IMR-90 (cell line): ENCODE measurements around the gene SOX5.

Experiments used
- FOS ChIP-seq: fragments of 150-350 bp; IDR thresholded peaks from 2 replicates; pipeline ENCODE4 v1.6.1; 2016; ENCODE audit warnings: low read depth, low read length
- MAFK ChIP-seq: IDR thresholded peaks from 2 replicates; pipeline ENCODE4 v1.6.1; 2012; ENCODE audit warnings: low read depth, low read length, improper control_type of control experiment
- POLR2A ChIP-seq: IDR thresholded peaks from 2 replicates; pipeline ENCODE4 v1.6.1; 2012; ENCODE audit warnings: mild to moderate bottlenecking, low read depth, low read length
- RAD21 ChIP-seq: IDR thresholded peaks from 2 replicates; pipeline ENCODE4 v1.6.1; 2012; ENCODE audit warnings: low read length, improper control_type of control experiment
- RCOR1 ChIP-seq: IDR thresholded peaks from 2 replicates; pipeline ENCODE4 v1.6.1; 2012; ENCODE audit warnings: mild to moderate bottlenecking, low read length, improper control_type of control experiment; ENCODE audit not compliant: insufficient replicate concordance
- RFX5 ChIP-seq: IDR thresholded peaks from 2 replicates; pipeline ENCODE4 v1.8.0; 2012; ENCODE audit warnings: low read depth, mild to moderate bottlenecking, low read length, moderate library complexity
- SMC3 ChIP-seq: fragments of 150-350 bp; IDR thresholded peaks from 2 replicates; pipeline ENCODE4 v1.6.1; 2016; ENCODE audit warnings: low read depth, mild to moderate bottlenecking, antibody characterized with exemption, low read length, moderate library complexity
- TF ChIP-seq, protein P1 (sequence below): conservative IDR thresholded peaks from 2 replicates; pipeline ENCODE4 v1.5.1; 2012; ENCODE audit warnings: mild to moderate bottlenecking, low read depth, low read length, improper control_type of control experiment
- TF ChIP-seq, protein P2 (sequence below): fragments of 150-350 bp; IDR thresholded peaks from 2 replicates; pipeline ENCODE4 v1.6.1; 2017; ENCODE audit warnings: mild to moderate bottlenecking, antibody characterized with exemption, low read length, low read depth

DNA sequence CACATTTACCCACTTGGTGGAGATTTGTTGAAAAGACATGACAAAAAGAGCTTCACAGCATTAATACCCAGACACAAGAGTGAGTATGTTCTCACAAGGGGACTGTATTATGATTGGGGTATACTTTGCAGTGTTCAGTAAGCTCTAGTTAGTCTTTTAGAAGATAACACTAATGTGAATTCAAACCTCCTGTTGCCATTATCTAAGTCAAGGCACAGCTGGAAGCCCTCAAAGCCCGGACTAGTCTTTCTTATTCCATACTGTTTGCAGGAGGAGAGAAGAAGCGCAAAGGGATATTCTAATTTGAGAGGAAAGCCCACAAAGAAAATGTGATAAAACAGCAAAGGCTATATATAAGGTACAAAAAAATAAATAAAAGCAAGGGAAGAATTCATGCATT lies 445.9 kb downstream of the SOX5 start:
- TF ChIP-seq SMC3 (no peak), POLR2A (no peak), RCOR1 (no peak), FOS (no peak), RAD21 (no peak), MAFK (no peak), RFX5 (no peak)
- TF ChIP-seq, protein P1, sequence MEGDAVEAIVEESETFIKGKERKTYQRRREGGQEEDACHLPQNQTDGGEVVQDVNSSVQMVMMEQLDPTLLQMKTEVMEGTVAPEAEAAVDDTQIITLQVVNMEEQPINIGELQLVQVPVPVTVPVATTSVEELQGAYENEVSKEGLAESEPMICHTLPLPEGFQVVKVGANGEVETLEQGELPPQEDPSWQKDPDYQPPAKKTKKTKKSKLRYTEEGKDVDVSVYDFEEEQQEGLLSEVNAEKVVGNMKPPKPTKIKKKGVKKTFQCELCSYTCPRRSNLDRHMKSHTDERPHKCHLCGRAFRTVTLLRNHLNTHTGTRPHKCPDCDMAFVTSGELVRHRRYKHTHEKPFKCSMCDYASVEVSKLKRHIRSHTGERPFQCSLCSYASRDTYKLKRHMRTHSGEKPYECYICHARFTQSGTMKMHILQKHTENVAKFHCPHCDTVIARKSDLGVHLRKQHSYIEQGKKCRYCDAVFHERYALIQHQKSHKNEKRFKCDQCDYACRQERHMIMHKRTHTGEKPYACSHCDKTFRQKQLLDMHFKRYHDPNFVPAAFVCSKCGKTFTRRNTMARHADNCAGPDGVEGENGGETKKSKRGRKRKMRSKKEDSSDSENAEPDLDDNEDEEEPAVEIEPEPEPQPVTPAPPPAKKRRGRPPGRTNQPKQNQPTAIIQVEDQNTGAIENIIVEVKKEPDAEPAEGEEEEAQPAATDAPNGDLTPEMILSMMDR = no peak
- TF ChIP-seq, protein P2, sequence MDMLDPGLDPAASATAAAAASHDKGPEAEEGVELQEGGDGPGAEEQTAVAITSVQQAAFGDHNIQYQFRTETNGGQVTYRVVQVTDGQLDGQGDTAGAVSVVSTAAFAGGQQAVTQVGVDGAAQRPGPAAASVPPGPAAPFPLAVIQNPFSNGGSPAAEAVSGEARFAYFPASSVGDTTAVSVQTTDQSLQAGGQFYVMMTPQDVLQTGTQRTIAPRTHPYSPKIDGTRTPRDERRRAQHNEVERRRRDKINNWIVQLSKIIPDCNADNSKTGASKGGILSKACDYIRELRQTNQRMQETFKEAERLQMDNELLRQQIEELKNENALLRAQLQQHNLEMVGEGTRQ = no peak
